ENCODE results near the gene PDE2A.

DNA sequence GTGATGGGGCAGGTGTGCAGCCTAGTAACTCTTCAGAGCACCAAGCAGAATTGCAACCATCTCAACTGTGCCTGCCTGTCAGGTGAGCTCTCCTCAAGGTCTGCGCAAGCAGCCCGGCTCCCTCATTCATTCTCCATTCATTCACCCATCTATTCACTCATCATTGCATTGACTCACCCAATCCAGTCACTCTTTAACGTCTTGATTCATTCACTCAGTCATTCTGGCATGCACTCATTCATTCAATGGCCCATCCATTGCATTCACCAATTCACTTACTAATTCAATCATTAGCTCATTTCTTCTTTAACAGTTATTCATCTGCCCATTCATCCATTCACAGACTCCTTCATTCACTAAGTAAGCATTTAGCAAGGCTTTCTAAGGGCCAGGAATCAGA lies 111.8 kb downstream of the PDE2A start:
- TF ChIP-seq SIN3A (IDR thresholded peaks at IDR 0.05; ENCODE audit: borderline replicate concordance, insufficient read depth, low read depth, low read length) (no peak), CTCF (IDR thresholded peaks at IDR 0.05) (no peak), REST (IDR thresholded peaks at IDR 0.05; ENCODE audit: insufficient read depth in 1 of 2, low read depth in 2 of 2, low read length in 1 of 2) (no peak), POLR2AphosphoS5 (IDR thresholded peaks at IDR 0.05; ENCODE audit: low read depth, low read length) (no peak), TCF7L2 (IDR thresholded peaks at IDR 0.05; ENCODE audit: low read depth, low read length) (no peak)

Measured in Panc1 (cell line).